HG02642 (cell line): ENCODE data around the gene ZNF827.

Experiments used
- ATAC-seq: cut with Tn5 transposase; IDR thresholded peaks from one replicate; pipeline ENCODE4 v1.9.1; 2021; ENCODE audit warnings: mild to moderate bottlenecking; ENCODE audit not compliant: unreplicated experiment, poor library complexity

Gene ZNF827

DNA sequence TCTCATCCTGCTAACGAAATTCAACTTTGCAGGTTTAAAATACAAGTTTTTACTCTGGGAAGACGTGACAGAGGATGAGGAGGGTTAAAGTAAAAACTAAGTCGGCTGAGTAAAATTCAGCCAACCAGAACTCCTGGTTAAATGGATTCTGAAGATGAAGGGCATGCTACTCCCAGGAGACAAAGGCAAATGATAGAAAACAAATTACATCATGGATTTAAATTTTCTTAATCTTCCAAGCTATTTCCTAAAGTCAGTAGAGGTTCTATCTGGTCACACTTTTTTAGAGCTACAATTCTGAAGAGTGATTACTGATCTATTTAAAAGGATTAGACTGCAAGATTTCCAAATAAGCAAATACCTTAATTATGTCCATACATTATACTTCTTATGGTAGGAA is 47.9 kb downstream of the ZNF827 start:
- ATAC-seq, result no peak

DNA sequence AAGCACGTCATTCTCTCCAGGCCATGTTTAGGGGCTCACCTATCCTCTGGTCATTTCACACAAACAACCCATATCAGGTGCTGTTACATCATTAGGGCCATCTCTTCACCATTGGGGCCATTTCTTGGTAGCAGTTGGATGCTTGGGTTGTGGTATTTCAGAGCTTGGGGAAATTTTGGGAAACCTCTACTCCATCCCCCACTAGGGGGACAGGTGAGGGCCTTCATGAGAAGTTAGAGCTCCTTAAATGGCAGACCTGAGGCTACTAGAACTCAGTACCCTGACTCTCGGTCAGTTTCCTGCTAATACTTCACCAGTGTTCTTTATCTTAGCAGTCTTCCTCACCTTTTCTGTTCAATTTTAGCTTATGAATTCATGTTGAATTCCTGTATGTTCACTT is 50.2 kb downstream of the ZNF827 start:
- ATAC-seq, result no peak

DNA sequence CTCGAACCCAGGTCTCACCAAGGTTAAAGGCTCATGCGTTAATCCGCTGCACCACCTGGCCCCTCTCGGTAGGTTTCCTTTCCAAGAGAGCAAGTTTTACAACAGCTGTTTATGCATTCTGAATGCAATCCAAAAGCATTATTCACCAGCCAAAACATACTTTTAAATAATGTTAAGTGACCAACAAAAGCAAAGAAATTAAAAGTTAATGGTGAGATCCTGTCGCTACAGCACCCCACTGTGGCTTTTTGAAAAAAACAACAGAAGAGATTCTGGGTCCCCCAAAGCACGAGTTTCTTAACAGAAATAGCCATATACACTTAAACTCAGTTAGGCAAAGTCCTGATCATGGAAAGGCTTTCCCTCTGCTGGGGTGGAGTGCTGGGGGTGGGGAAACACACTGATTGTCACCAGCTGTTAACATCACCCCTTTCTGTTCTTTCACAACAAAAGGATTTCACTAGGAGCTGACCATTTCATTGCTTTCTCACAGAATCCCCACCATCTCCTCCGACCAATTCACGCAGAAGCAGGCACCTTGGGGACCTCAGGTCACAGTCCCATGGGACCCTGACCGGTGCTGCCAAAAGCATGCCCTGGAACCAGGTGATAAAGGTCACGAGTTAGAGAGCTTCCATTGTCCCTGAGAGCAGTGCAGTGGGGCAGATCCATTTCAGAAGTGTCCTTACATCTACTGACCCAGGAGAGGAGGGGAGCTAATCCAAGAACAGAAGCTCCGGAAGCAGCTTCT is 51.2 kb downstream of the ZNF827 start:
- ATAC-seq, result no peak

DNA sequence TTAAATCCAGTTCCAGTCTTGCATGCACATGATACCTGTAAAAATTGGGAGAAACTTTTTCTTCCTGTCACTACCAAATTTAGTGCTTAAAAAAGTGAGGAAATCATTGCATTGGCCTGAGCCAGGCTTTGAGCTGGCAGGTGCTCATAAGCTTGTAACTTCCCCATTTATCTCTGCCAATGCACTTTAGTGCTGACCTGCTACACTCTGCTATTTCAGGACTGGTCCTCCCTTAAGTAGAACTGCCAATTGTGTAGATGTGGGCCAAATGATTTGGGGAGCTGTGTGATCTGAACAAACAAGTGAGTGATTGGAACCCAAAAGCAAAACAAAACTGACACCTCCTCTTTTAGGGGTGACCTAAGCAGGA is 51.8 kb downstream of the ZNF827 start:
- ATAC-seq, result no peak

DNA sequence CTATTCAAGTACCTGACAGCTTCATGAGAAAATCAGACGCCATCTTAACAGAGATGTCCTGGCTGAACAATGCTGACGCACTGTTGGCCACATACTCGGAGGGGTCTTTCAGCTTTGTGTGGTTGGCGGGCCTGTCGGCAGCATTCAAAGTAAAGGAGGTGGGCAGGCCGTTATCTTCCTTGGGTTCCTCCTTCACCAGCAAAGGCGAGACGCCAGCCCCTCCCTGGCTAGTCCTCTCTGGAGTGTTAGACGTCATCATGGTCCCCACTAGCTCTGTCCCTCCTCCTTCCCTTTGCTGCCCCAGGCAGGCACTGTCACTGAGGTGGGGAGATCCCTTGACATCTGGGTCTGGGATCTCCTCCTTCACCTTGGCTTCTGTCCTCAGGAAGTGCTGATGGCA is 53.0 kb downstream of the ZNF827 start:
- ATAC-seq, result no peak

DNA sequence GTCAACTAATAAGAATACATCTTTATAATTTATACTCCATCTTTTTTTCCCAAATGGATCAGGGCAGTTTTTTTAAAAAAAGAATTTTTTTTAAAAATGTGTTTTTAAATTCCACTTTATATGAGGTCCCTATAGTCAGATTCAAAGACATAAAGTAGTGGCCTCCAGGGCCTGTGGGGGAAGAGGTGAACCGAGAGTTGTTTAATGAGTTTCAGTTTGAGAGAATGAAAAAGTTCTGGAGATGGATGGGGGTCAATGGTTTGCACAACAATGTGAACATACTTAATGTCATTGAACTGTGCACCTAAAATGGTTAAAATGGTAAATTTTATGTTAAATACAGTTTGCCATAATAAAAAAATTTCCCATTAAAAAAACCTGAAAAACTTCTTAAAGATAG is 53.8 kb downstream of the ZNF827 start:
- no peak for ATAC-seq

DNA sequence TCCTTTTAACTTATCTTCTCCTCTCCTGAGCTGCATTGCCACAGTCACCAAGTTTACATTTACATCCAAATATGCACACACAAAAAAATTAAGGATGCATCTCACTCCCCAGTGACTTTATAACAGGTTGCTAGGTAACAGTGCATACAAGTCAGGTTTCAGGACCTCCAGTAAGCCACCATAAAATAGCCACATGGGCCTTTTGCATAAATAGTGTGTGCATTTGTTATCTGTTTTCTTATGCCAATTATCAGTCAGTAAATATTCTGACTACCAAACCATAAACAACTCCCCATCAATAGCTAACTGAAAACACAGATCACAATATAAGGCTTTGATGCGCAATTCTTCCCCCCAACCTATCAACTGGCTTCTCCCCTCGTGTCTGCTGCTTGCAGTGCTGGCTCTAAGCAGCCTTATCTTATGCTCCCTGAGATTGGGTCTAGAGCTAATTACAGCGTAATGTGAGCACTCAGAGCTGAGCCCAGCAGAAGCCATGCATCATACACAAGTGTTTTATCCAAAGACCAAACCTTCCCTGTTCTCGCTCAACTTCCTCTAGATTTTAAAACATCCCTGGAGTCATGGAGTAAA is 55.4 kb downstream of the ZNF827 start:
- no peak for ATAC-seq

DNA sequence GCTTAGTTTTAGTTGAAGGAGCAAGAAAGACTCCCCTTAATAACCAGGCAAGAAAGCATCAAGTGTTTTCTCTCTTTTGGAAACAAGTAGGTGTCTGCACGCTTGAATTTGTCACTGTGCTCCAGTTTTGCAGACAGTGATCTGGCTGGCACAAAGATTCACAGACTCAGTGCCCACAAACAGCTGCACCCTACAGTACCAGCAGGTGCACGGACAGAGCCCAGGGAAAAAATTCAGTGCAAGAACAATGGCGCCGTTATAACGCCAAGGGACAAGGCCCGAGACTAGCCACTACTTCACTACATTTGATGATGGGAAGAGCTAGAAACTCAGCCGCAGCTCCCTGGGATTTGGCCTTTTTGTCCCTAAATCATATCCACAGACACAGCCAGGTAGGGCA is 56.0 kb downstream of the ZNF827 start:
- ATAC-seq, result no peak

DNA sequence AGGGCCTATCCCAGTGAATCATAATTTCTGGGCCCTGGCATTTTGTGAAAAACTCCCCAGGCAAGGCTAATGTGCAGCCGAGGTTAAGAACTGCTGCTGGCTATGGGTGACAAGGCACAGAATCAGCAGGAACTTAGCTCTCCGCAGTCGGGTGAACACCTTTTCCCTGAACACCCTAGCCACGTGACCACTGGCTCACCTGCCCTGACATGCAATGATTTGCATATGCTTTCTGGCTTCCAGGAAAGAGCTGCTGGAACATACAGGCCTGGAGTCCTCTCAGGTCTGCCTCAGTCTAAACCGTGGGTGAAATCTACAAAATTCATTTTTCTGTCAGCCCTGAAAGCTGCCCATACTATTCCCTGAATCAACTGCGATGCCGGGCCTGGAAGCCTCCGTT is 56.6 kb downstream of the ZNF827 start:
- ATAC-seq, result peak; percentile 61

DNA sequence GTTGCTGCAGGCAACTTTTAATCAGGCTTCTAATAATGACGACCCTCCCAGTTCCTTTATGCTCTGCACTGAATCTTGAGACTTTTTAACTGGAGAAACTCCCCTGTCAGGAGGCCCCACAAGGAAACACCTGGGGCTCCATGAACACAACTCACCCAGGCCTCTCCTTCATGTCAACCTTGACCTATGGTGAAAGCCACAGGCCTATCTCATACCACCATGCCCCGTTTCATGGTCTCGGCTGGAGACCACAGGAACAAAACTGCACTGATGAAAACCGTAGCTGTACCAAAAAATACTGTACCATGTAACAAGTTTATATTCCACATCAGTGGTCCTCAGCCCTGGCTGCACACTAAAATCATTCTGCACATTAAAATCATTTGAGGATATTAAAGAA is 57.0 kb downstream of the ZNF827 start:
- peak; percentile 62 for ATAC-seq

DNA sequence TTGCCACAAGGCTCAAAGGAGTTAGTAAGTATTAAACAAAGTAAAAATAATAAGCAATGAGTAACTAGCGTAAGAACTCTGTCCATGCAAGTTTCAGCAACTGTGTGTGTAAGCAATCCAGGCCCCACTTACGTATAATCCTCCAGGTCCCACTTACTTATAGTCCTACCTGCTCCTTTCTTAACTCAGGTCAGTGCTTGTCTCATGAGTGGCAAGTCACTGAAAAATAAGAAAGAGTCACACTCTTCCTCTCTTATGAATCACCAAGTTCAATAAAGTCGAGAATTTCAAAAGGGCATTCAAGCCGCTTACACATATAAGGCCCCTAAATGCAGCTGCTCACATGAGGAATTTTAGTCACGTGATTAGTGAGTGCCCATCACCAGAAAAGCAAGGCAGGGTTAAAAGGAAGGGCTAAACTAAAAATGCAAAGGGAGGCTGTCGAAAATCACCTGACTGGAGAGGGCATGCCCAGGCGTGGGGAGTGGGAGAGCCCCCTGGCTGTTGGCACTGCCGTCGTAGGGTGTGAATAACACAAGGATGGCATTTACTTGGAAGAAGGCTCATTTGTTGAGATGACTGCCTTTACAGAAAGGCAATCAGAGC is 58.2 kb downstream of the ZNF827 start:
- no peak for ATAC-seq

DNA sequence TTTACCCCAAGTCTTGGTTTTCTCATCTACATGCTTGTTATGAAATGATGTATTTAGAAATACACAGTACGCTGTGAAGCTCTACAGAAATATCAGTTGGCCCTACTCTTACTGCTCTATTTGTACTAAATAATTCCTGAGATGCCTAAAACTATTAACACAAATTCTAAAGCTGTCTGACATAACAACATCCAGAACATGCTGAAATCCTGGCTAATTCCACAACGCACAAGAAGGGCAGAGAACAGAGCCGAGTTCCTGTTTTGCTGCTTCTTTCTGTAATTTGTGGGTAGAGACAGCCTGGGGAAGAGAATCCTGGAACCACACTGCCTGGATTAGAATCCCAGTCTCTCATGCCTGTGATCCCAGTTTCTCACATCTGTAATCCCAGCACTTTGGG is 59.0 kb downstream of the ZNF827 start:
- ATAC-seq, result no peak

DNA sequence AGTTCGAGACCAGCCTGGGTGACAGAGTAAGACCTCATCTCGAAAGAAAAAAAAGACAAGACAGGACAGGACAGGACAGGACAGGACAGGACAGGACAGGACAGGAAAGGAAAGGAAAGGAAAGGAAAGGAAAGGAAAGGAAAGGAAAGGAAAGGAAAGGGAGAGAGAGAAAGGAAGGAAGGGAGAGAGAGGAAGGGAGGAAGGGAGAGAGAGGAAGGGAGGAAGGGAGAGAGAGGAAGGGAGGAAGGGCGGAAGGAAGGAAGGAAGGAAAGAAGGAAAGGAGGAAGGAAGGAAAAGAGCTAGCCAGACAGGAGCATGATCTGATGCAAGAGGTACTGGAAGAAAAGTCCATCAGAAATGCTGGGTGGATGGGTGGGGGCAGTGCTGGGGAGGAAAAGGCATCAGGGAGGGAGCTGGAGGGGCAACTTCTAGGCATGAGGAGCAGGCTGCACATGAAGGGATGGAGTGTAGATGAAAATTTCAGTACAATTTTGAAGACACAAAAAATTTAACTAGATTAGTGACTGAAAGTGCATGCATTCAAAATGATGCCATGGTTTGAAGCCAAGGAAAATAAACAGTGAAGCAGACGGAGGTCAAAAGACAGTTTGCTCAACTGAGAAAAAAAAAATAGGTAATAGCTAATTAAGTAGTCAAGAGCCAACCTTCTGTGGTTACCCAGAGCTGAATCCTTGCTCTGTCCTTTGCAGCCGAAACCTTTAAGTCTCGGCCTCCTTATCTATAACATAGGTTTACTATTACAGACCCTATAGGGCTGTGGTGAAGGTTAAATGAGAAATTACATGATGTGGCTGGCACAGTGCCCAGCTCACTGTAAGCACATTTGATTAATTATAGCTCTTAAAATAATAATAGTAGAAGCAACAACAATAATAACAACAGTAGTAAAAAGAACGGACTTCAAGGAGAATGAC is 59.9 kb downstream of the ZNF827 start:
- no peak for ATAC-seq

DNA sequence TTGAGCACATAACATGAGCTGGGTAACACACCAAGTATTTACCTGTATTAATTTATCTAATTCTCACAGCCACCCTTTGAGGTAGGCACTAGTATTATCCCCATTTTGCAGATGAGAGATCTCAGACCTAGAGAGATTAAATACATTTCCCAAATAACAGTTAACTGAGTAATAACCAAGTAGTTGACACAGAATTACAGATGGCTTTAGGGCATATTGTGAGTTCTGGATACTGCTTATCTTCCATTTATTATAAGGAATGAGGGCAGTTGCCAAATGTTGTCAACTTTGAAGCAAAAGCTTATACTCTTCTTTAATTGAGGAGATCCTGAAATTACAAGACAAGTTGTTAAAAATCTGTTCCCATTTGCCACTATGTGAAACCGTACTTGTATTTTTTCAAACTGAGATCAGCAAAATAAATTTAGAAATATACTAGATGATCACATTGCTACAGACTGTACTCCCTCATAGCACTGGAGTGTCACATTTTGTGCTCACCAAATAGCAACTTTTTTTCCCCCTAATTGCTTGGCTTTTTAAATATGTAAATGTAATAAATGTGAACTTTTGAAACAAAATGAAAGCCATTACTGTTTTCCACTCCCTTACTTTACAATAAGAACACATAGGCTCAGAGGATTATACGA is 62.0 kb downstream of the ZNF827 start:
- no peak for ATAC-seq

DNA sequence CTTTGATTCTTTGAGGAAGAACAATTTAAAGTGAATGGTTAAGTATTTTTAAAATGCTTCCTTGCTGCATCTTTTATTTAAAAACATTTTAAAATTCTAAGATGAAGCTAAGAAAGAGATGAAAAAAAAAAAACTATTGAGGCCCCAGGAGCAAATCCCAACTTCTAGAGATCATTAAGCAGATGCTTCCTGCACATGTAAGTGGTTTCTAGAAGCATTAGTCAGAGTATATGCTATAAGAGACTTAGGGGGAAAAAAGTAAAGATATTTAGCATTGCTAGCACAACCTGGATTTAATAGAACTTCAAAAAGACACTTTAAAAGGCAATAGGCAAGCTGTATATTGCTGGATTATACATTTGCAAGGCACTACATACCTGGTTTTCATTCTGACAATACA is 64.7 kb downstream of the ZNF827 start:
- ATAC-seq, result no peak

DNA sequence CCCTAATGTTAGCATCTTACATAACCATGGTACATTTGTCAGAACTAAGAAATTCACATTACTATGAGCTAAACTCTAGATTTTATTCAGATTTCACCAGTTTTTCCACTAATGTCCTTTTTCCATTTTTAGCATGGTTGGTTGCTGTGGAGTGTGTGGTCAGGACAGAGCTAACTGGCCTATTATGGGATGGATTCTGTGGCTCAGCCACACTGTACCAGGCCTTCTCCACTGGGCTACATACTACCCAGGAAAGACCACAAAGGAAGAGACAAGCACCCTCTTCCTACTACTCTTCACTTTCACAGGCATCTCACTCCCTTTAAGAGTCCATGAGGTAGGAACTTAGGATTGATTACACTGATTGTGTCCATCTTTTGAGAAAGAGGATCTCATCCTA is 67.4 kb downstream of the ZNF827 start:
- ATAC-seq, result no peak

DNA sequence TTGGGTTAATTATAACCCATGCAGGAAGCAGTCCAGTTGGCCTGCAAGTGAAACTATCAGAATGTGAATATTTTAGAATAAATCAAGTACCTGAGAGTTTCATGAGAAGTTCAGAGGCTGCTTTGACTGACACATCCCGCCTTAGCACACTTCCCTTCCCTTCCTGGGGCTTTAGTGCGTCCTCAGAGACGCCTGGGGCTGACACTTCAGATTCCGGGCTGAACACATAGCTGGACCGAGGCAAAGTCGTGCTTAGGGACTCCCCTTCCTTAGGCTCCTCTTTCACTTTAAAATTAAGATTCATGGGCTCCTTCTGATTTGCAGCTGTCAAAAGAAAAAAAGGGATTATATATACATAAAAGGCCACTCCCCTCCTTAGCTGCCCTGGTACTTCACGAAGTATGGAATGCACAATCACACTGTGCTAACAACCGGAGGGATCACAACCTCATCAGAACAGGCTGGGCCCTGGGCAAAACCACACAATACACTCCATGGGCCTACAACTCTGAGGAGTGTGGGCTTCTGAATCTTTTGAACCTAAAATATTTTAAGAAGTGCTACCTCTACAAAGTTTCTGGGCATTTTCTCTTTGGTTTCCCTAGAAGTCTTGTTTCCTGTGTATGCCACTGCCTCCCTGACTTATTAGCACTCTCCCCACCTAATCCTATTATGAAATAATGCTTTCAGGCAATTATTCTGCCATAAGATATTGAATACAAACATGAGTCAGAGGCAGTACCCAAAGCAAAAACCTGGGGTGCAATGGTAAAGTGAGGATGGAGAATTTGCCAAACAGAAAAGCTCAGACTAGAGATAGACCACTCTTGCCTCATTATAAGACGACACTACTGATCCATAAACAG is 68.2 kb downstream of the ZNF827 start:
- peak; percentile 44 for ATAC-seq

DNA sequence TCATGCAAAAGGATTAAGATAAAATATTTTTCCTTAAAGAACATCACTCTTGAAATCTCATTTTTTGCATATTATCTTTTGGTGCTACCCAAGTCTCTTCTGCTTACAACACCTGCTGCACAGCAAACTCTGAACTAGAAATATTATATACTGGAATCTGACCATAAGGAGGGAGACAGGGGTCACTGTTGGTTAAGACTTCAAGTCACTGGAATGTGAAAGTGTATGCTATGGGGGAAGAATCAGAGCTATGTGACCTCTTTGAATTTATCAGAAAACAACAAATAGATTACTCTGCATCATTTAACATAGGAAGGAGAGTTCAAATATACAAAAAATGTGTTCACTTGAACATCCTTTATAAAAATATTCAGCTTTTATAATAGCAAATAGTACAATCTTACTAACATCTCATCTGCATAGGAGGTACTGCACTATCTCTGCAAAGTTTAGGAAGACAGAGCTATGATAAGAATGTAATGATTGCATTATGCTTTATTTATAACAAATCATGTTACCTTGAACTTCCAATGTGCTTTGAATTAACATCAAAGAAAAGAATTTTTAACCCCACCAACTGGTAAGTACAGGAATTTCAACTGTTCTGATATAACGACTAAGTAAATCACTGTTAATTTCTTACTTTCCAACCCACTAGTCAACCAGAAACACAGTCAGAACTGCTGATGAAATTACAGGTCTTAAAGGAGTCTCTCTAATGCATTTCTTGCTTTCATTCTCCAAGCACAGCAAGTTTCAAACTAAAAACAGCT is 69.8 kb downstream of the ZNF827 start:
- ATAC-seq, result peak; percentile 58

DNA sequence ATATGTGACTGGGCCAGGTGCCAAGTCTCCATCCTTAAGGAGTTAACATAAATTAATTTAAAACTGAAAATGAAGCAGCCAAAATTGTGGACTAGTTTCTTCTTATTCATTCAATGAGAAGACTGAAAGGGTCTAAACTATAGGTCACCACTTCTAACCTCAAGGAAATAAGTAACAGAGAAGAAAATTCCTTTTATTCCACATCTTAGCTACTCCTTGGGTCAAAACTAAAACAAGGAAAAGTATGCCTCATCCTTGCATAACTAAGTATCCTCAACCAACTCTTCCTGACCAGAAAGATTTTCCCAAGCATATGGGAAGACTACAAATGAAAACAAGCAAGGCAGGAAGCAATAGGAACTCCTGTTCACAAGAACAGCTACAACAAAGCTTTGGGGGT is 71.2 kb downstream of the ZNF827 start:
- no peak for ATAC-seq
